Measurements from ENCODE around the gene RASEF.

Gene RASEF

GRCh38 chr9:83006378-83006777 is 56.6 kb downstream of the RASEF start:
- TF ChIP-seq SUZ12 (IDR thresholded peaks at IDR 0.05) (no peak), FOXK2 (IDR thresholded peaks at IDR 0.05) (no peak), BHLHE40 (IDR thresholded peaks at IDR 0.05; ENCODE audit: borderline replicate concordance) (no peak), FOXM1 (IDR thresholded peaks at IDR 0.05; ENCODE audit: borderline replicate concordance) (no peak), ARNT (IDR thresholded peaks at IDR 0.05) (no peak), FOXA1 (IDR thresholded peaks at IDR 0.05) (no peak), TARDBP (IDR thresholded peaks at IDR 0.05) (no peak), NFRKB (IDR thresholded peaks at IDR 0.05) (no peak), LEF1 (IDR thresholded peaks at IDR 0.05; ENCODE audit: borderline replicate concordance) (no peak), HDGF (IDR thresholded peaks at IDR 0.05; ENCODE audit: borderline replicate concordance) (no peak), L3MBTL2 (conservative IDR thresholded peaks at IDR 0.05) (no peak), CTBP1 (IDR thresholded peaks at IDR 0.05; ENCODE audit: borderline replicate concordance) (no peak), ZNF384 (IDR thresholded peaks at IDR 0.05) (no peak)
- TF ChIP-seq, protein P1, sequence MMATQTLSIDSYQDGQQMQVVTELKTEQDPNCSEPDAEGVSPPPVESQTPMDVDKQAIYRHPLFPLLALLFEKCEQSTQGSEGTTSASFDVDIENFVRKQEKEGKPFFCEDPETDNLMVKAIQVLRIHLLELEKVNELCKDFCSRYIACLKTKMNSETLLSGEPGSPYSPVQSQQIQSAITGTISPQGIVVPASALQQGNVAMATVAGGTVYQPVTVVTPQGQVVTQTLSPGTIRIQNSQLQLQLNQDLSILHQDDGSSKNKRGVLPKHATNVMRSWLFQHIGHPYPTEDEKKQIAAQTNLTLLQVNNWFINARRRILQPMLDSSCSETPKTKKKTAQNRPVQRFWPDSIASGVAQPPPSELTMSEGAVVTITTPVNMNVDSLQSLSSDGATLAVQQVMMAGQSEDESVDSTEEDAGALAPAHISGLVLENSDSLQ (IDR thresholded peaks at IDR 0.05) = no peak
- ChIA-PET CTCF (no interaction called here), POLR2A (no interaction called here)
- no peak for DNase-seq (ENCODE audit: extremely low spot score)

GRCh38 chr9:83005963-83006362 is 57.0 kb downstream of the RASEF start:
- TF ChIP-seq, protein P1 (IDR thresholded peaks at IDR 0.05) = no peak
- no peak for TF ChIP-seq ELF4 (IDR thresholded peaks at IDR 0.05)
- TF ChIP-seq ARNT (IDR thresholded peaks at IDR 0.05) = no peak
- TF ChIP-seq FOXM1 (IDR thresholded peaks at IDR 0.05; ENCODE audit: borderline replicate concordance) = no peak
- TF ChIP-seq FOXA1 (IDR thresholded peaks at IDR 0.05) = no peak
- no peak for TF ChIP-seq L3MBTL2 (conservative IDR thresholded peaks at IDR 0.05)
- no peak for TF ChIP-seq FOXK2 (IDR thresholded peaks at IDR 0.05)
- no peak for TF ChIP-seq SUZ12 (IDR thresholded peaks at IDR 0.05)
- TF ChIP-seq ZNF384 (IDR thresholded peaks at IDR 0.05) = no peak
- no peak for TF ChIP-seq HDGF (IDR thresholded peaks at IDR 0.05; ENCODE audit: borderline replicate concordance)
- TF ChIP-seq NFRKB (IDR thresholded peaks at IDR 0.05) = no peak
- TF ChIP-seq CTBP1 (IDR thresholded peaks at IDR 0.05; ENCODE audit: borderline replicate concordance) = no peak
- no peak for TF ChIP-seq TARDBP (IDR thresholded peaks at IDR 0.05)
- no peak for TF ChIP-seq LEF1 (IDR thresholded peaks at IDR 0.05; ENCODE audit: borderline replicate concordance)
- TF ChIP-seq SP1 (IDR thresholded peaks at IDR 0.05) = no peak
- no peak for TF ChIP-seq BHLHE40 (IDR thresholded peaks at IDR 0.05; ENCODE audit: borderline replicate concordance)
- CTCF ChIA-PET = no interaction called here
- POLR2A ChIA-PET = no interaction called here
- no peak for DNase-seq (ENCODE audit: extremely low spot score)

DNA sequence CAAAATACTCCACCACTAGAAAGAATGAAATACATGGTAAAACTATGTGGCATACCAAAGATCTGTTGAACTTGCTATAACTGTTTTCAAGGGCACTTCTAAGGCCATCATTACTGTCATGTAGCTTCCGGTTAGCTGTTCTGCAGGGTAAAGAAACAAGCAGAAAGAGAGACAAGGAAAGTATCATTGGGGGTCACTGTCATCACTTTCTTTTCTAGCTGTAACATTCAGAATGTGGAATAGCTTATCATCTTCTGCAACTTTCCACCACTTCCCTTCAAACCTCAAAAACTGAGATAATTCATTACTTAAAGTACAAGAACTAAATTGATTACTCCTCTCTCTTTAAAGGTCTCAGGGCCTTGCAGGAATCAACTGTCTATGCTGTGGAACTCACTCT is 57.6 kb downstream of the RASEF start:
- TF ChIP-seq BHLHE40 (IDR thresholded peaks at IDR 0.05; ENCODE audit: borderline replicate concordance) (no peak), L3MBTL2 (conservative IDR thresholded peaks at IDR 0.05) (no peak), ELF4 (IDR thresholded peaks at IDR 0.05) (no peak), SP1 (IDR thresholded peaks at IDR 0.05) (no peak), TARDBP (IDR thresholded peaks at IDR 0.05) (no peak), FOXA1 (IDR thresholded peaks at IDR 0.05) (no peak), CTBP1 (IDR thresholded peaks at IDR 0.05; ENCODE audit: borderline replicate concordance) (no peak), ZNF384 (IDR thresholded peaks at IDR 0.05) (no peak), FOXK2 (IDR thresholded peaks at IDR 0.05) (no peak)
- TF ChIP-seq, protein P1 (IDR thresholded peaks at IDR 0.05) = no peak
- ChIA-PET CTCF (no interaction called here), POLR2A (no interaction called here)

DNA sequence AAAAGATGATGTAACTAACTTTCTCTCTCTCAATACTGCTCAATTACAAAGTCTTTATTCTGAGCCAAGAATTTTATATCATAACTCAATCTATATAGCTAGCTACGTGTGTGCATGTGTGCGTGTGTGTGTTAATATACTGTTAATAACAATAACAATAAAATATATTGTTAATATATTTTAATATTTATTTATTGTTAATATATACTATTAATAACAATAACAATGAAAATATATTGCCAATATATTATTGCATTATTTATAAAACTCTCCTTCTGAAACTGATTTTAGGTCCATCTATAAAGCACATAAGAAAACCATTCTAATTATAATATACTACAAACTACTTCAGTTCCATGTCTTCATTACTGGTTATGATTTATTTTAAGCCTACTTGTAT is 60.6 kb downstream of the RASEF start:
- POLR2A ChIA-PET = no interaction called here
- TF ChIP-seq LEF1 (IDR thresholded peaks at IDR 0.05; ENCODE audit: borderline replicate concordance) = no peak
- TF ChIP-seq ELF4 (IDR thresholded peaks at IDR 0.05) = no peak
- no peak for DNase-seq (ENCODE audit: extremely low spot score)
- CTCF ChIA-PET = no interaction called here

More for the DNA sequence above, 57.6 kb downstream of the RASEF start:
- DNase-seq (ENCODE audit: extremely low spot score) = no peak

DNA sequence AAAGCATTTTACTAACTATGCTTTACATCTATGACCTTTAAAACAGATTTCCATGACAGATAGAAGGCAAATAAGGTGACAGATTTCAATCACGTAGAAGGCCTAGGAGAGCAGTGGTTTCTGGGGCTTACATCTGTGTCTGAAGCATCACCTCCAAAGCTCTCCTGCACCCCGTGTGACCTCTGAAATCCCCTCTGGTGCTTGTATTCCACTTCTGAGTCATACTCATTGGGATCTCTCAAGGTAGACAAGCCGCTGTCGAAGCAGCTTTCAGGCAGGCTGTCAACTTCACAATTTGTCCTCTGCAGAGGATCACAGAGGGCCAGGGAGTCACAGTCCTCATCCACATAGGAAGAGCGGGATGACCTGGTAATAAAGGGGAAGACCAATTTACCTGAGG is 62.2 kb downstream of the RASEF start:
- DNase-seq (ENCODE audit: extremely low spot score) = no peak
- ChIA-PET CTCF (no interaction called here), POLR2A (no interaction called here)
- TF ChIP-seq LEF1 (IDR thresholded peaks at IDR 0.05; ENCODE audit: borderline replicate concordance) = no peak

DNA sequence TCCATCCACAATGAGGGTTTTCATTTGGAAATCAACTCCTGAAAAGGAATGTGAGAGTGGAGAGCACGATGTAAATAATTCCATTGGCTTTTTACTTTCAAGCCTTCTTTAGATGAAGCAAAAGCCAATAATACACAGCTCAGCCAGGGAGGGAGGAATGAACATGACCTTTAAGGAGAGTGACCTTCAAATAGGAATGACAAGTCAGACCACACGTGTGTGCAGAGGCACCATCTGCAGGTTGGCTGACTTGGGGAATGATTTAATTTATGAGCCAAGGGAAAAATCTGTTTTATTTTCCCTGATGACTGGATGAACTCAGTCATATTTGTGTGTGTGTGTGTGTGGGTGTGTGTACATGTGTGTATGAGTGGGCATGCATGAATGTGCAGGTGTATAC is 64.5 kb downstream of the RASEF start:
- ChIA-PET CTCF (no interaction called here), POLR2A (no interaction called here)
- no peak for DNase-seq (ENCODE audit: extremely low spot score)
- no peak for TF ChIP-seq ELF4 (IDR thresholded peaks at IDR 0.05)
- no peak for TF ChIP-seq L3MBTL2 (conservative IDR thresholded peaks at IDR 0.05)
- TF ChIP-seq, protein P1 (IDR thresholded peaks at IDR 0.05) = no peak
- no peak for TF ChIP-seq FOXM1 (IDR thresholded peaks at IDR 0.05; ENCODE audit: borderline replicate concordance)
- TF ChIP-seq HDGF (IDR thresholded peaks at IDR 0.05; ENCODE audit: borderline replicate concordance) = no peak
- TF ChIP-seq FOXA1 (IDR thresholded peaks at IDR 0.05) = no peak
- no peak for TF ChIP-seq NFRKB (IDR thresholded peaks at IDR 0.05)
- TF ChIP-seq FOXK2 (IDR thresholded peaks at IDR 0.05) = no peak
- no peak for TF ChIP-seq TARDBP (IDR thresholded peaks at IDR 0.05)
- TF ChIP-seq ARNT (IDR thresholded peaks at IDR 0.05) = no peak
- TF ChIP-seq CTBP1 (IDR thresholded peaks at IDR 0.05; ENCODE audit: borderline replicate concordance) = no peak

Data from HEK293T (cell line).